Nephron progenitor cell (in vitro differentiated cells): ENCODE data around the gene EPHB6.

Experiments
- DNase-seq: peaks from one replicate; pipeline ENCODE4 v3.0.0; 2021
- H3K27ac Mint-ChIP-seq: 2 replicates; pipeline ENCODE4 v1.8.0; 2021; ENCODE audit warnings: mild to moderate bottlenecking, moderate library complexity, mixed read lengths
- H3K27me3 Mint-ChIP-seq: 2 replicates; pipeline ENCODE4 v1.8.0; 2021; ENCODE audit warnings: mild to moderate bottlenecking, low read depth, mixed read lengths; ENCODE audit not compliant: poor library complexity
- H3K36me3 Mint-ChIP-seq: 2 replicates; pipeline ENCODE4 v1.8.0; 2021; ENCODE audit warnings: low read depth, mixed read lengths
- H3K4me1 Mint-ChIP-seq: 2 replicates; pipeline ENCODE4 v1.8.0; 2021; ENCODE audit warnings: mixed read lengths
- H3K4me3 Mint-ChIP-seq: 2 replicates; pipeline ENCODE4 v1.8.0; 2021; ENCODE audit warnings: mild to moderate bottlenecking, moderate library complexity, mixed read lengths
- H3K9me3 Mint-ChIP-seq: 2 replicates; pipeline ENCODE4 v1.8.0; 2021; ENCODE audit warnings: mild to moderate bottlenecking, moderate library complexity, mixed read lengths
- CTCF ChIP-seq: fragments of 200-600 bp; sonication (generic); IDR thresholded peaks from 2 replicates; pipeline ENCODE4 v1.5.0; 2021; ENCODE audit warnings: antibody characterized with exemption

Gene EPHB6

GRCh38 chr7:142919656-142920055, 64.8 kb downstream of the EPHB6 start:
- Mint-ChIP-seq H3K9me3 (no peaks in the 10 kb centered on the region), H3K27ac (no peak overlapping the region), H3K4me3 (no peak overlapping the region), H3K27me3 (peaks cover 16% of the 10 kb centered on the region), H3K36me3 (no peaks in the 10 kb centered on the region), H3K4me1 (no peaks in the 10 kb centered on the region)
- DNase-seq = no peak
- no peak for TF ChIP-seq CTCF
